Measurements from ENCODE around the gene CBX6. TPM values are rescaled to one million over a fixed set of nuclear protein-coding genes. Genes with fewer than 3 reads are reported as not detected.

Gene CBX6
- total RNA-seq, 1 experiment from 2014 or later = 28.5 TPM

GRCh38 chr22:38845004-38845740 lies 26.8 kb downstream of the CBX6 start:
- Histone ChIP-seq H3K36me3 (no peaks in the 10 kb centered on the region), H3K4me1 (replicated peaks) (peaks cover 25% of the 10 kb centered on the region), H3K4me3 (no peak overlapping the region), H3K27ac (no peak overlapping the region), H3K9me3 (replicated peaks) (no peaks in the 10 kb centered on the region; the same call in 1 of the 2 replicates), H3K27me3 (replicated peaks) (peaks cover 22% of the 10 kb centered on the region)
- no peak for DNase-seq (ENCODE audit: low read depth in 1 of 2, low spot score in 2 of 2)

- peak overlapping the region; percentile 47 for H3K4me3 ChIP-seq
- no peak for DNase-seq (ENCODE audit: low read depth in 1 of 2, low spot score in 2 of 2)
- H3K36me3 ChIP-seq = no peaks in the 10 kb centered on the region
- H3K27ac ChIP-seq = no peak overlapping the region
- H3K9me3 ChIP-seq (replicated peaks) = no peaks in the 10 kb centered on the region; the same call in 1 of the 2 replicates
- H3K27me3 ChIP-seq (replicated peaks) = peaks cover 22% of the 10 kb centered on the region
- H3K4me1 ChIP-seq (replicated peaks) = peaks cover 25% of the 10 kb centered on the region
Measured at GRCh38 chr22:38844315-38845003, 27.6 kb downstream of the CBX6 start.

- H3K36me3 ChIP-seq = no peaks in the 10 kb centered on the region
- H3K27me3 ChIP-seq (replicated peaks) = peaks cover 22% of the 10 kb centered on the region
- H3K9me3 ChIP-seq (replicated peaks) = no peaks in the 10 kb centered on the region; the same call in 1 of the 2 replicates
- H3K4me1 ChIP-seq (replicated peaks) = peaks cover 25% of the 10 kb centered on the region
- DNase-seq (ENCODE audit: low read depth in 1 of 2, low spot score in 2 of 2) = peak in 1 of 2 experiments; percentile 61
- no peak within 1 kb of the TSS for H3K27ac ChIP-seq
- peak within 1 kb of the TSS; percentile 47 for H3K4me3 ChIP-seq
Measured at GRCh38 chr22:38843657-38844314, 28.2 kb downstream of the CBX6 start, which contains the start of gene NPTXR. Gene NPTXR, minus strand, starts transcription at chr22:38844028.

- Histone ChIP-seq H3K36me3 (no peaks in the 10 kb centered on the region), H3K4me3 (peak overlapping the region; percentile 47), H3K27ac (no peak overlapping the region), H3K9me3 (replicated peaks) (no peaks in the 10 kb centered on the region; the same call in 1 of the 2 replicates), H3K27me3 (replicated peaks) (peaks cover 22% of the 10 kb centered on the region), H3K4me1 (replicated peaks) (peaks cover 25% of the 10 kb centered on the region)
- peak; percentile 49 to 69 for DNase-seq (ENCODE audit: low read depth in 1 of 2, low spot score in 2 of 2)
Measured at GRCh38 chr22:38843201-38843656, 28.8 kb downstream of the CBX6 start.

GRCh38 chr22:38842512-38843200 lies 29.4 kb downstream of the CBX6 start:
- H3K9me3 ChIP-seq (replicated peaks) = no peaks in the 10 kb centered on the region; the same call in 1 of the 2 replicates
- peak overlapping the region; percentile 47 for H3K4me3 ChIP-seq
- peaks cover 25% of the 10 kb centered on the region for H3K4me1 ChIP-seq (replicated peaks)
- no peaks in the 10 kb centered on the region for H3K36me3 ChIP-seq
- H3K27me3 ChIP-seq (replicated peaks) = peaks cover 22% of the 10 kb centered on the region
- no peak for DNase-seq (ENCODE audit: low read depth in 1 of 2, low spot score in 2 of 2)
- H3K27ac ChIP-seq = no peak overlapping the region

GRCh38 chr22:38841635-38842034 lies 30.4 kb downstream of the CBX6 start:
- Histone ChIP-seq H3K4me1 (replicated peaks) (peaks cover 15% of the 10 kb centered on the region), H3K4me3 (no peak overlapping the region), H3K27ac (no peak overlapping the region), H3K27me3 (replicated peaks) (peaks cover 22% of the 10 kb centered on the region), H3K36me3 (no peaks in the 10 kb centered on the region), H3K9me3 (replicated peaks) (no peaks in the 10 kb centered on the region)
- no peak for DNase-seq (ENCODE audit: low read depth in 1 of 2, low spot score in 2 of 2)

- H3K9me3 ChIP-seq (replicated peaks) = no peaks in the 10 kb centered on the region
- no peak overlapping the region for H3K27ac ChIP-seq
- H3K27me3 ChIP-seq (replicated peaks) = peaks cover 19% of the 10 kb centered on the region
- DNase-seq (ENCODE audit: low read depth in 1 of 2, low spot score in 2 of 2) = no peak
- no peaks in the 10 kb centered on the region for H3K36me3 ChIP-seq
- H3K4me3 ChIP-seq = no peak overlapping the region
- H3K4me1 ChIP-seq (replicated peaks) = peaks cover 18% of the 10 kb centered on the region
Measured at GRCh38 chr22:38841211-38841610, 30.8 kb downstream of the CBX6 start.

GRCh38 chr22:38840129-38840528 lies 31.9 kb downstream of the CBX6 start:
- Histone ChIP-seq H3K4me1 (replicated peaks) (peaks cover 27% of the 10 kb centered on the region), H3K36me3 (no peaks in the 10 kb centered on the region), H3K27me3 (replicated peaks) (peaks cover 19% of the 10 kb centered on the region), H3K27ac (no peak overlapping the region), H3K4me3 (no peak overlapping the region), H3K9me3 (replicated peaks) (no peaks in the 10 kb centered on the region)
- DNase-seq (ENCODE audit: low read depth in 1 of 2, low spot score in 2 of 2) = no peak

- no peak for DNase-seq (ENCODE audit: low read depth in 1 of 2, low spot score in 2 of 2)
- peaks cover 19% of the 10 kb centered on the region for H3K27me3 ChIP-seq (replicated peaks)
- H3K27ac ChIP-seq = no peak overlapping the region
- H3K36me3 ChIP-seq = no peaks in the 10 kb centered on the region
- H3K4me3 ChIP-seq = no peak overlapping the region
- peaks cover 27% of the 10 kb centered on the region for H3K4me1 ChIP-seq (replicated peaks)
- H3K9me3 ChIP-seq (replicated peaks) = no peaks in the 10 kb centered on the region
Measured at GRCh38 chr22:38839686-38840085, 32.3 kb downstream of the CBX6 start.

- no peaks in the 10 kb centered on the region for H3K36me3 ChIP-seq
- peaks cover 11% of the 10 kb centered on the region for H3K4me1 ChIP-seq (replicated peaks)
- H3K4me3 ChIP-seq = no peak overlapping the region
- DNase-seq (ENCODE audit: low read depth in 1 of 2, low spot score in 2 of 2) = no peak
- no peak overlapping the region for H3K27ac ChIP-seq
- no peaks in the 10 kb centered on the region for H3K9me3 ChIP-seq (replicated peaks)
- H3K27me3 ChIP-seq (replicated peaks) = 0 out of 2 replicates have a peak, but pooled peaks cover 8% of the 10 kb centered on the region
Measured at GRCh38 chr22:38837414-38837928, 34.5 kb downstream of the CBX6 start.

- no peaks in the 10 kb centered on the region for H3K36me3 ChIP-seq
- H3K27ac ChIP-seq = no peak overlapping the region
- no peaks in the 10 kb centered on the region for H3K27me3 ChIP-seq (replicated peaks)
- peak in 1 of 2 experiments; percentile 45 for DNase-seq (ENCODE audit: low read depth in 1 of 2, low spot score in 2 of 2)
- peaks cover 20% of the 10 kb centered on the region for H3K4me1 ChIP-seq (replicated peaks)
- no peak overlapping the region for H3K4me3 ChIP-seq
- no peaks in the 10 kb centered on the region for H3K9me3 ChIP-seq (replicated peaks)
Measured at GRCh38 chr22:38835888-38836301, 36.1 kb downstream of the CBX6 start.

GRCh38 chr22:38834991-38835390 lies 37.0 kb downstream of the CBX6 start:
- Histone ChIP-seq H3K4me1 (replicated peaks) (peaks cover 22% of the 10 kb centered on the region), H3K27ac (no peak overlapping the region), H3K9me3 (replicated peaks) (0 out of 2 replicates have a peak, but pooled peaks cover 2% of the 10 kb centered on the region), H3K36me3 (no peaks in the 10 kb centered on the region), H3K27me3 (replicated peaks) (no peaks in the 10 kb centered on the region), H3K4me3 (no peak overlapping the region)
- no peak for DNase-seq (ENCODE audit: low read depth in 1 of 2, low spot score in 2 of 2)

Data from SJSA1 (cell line).